ENCODE measurements around the gene EIF4H.

GRCh38 chr7:74240482-74240881, 66.3 kb downstream of the EIF4H start:
- TF ChIP-seq CTCF (IDR thresholded peaks at IDR 0.05) (no peak), POLR2A (IDR thresholded peaks at IDR 0.05) (no peak)
